ENCODE measurements around the gene EIF3L.
A peak's percentile ranks its signal among the peaks of the same experiment; 100 is the strongest.

- peak in 1 of 2 donors; percentile 35 for TF ChIP-seq POLR2A (IDR thresholded peaks at IDR 0.05)
- TF ChIP-seq, protein P1, sequence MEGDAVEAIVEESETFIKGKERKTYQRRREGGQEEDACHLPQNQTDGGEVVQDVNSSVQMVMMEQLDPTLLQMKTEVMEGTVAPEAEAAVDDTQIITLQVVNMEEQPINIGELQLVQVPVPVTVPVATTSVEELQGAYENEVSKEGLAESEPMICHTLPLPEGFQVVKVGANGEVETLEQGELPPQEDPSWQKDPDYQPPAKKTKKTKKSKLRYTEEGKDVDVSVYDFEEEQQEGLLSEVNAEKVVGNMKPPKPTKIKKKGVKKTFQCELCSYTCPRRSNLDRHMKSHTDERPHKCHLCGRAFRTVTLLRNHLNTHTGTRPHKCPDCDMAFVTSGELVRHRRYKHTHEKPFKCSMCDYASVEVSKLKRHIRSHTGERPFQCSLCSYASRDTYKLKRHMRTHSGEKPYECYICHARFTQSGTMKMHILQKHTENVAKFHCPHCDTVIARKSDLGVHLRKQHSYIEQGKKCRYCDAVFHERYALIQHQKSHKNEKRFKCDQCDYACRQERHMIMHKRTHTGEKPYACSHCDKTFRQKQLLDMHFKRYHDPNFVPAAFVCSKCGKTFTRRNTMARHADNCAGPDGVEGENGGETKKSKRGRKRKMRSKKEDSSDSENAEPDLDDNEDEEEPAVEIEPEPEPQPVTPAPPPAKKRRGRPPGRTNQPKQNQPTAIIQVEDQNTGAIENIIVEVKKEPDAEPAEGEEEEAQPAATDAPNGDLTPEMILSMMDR (IDR thresholded peaks at IDR 0.05): peak in 3 of 6 experiments; percentile 22 to 45 (median 29)
These were observed 56.5 kb downstream of the EIF3L start, which contains the start of gene MICALL1 for GRCh38 chr22:37905534-37906363.

Data from adrenal gland (tissue), 5 donors.